Fibroblast of lung (primary cell): ENCODE data around the gene PTPRN.

Experiments
- CTCF ChIP-seq, 2 donors: IDR thresholded peaks in 1 of 2; conservative IDR thresholded peaks in 1 of 2; 1 replicate in 1 of 2; 2 replicates in 1 of 2; pipeline ENCODE4 v1.5.1; 2011 to 2012; ENCODE audit warnings: low read length in 2 of 2, control low read depth in 1 of 2, inconsistent platforms in 1 of 2, low read depth in 1 of 2, mild to moderate bottlenecking in 1 of 2
- EZH2 ChIP-seq: IDR thresholded peaks from 2 replicates; pipeline ENCODE4 v1.5.1; 2012; ENCODE audit warnings: low read length, control low read depth, mild to moderate bottlenecking; ENCODE audit errors: missing control alignments

GRCh38 chr2:219281588-219281987 lies 27.6 kb downstream of the PTPRN start:
- no peak for TF ChIP-seq CTCF (conservative IDR thresholded peaks at IDR 0.05 in 1 of 2, IDR thresholded peaks at IDR 0.05 in 1 of 2; ENCODE audit: low read depth in 1 of 2, low read length in 2 of 2)
- TF ChIP-seq EZH2: no peak
